ENCODE data around the gene PARN.
"Not testable (repeated sequence)": the region's sequence is repeated elsewhere in the genome, so short reads cannot be mapped to it uniquely, and the experiment has no call there.

Gene PARN

GRCh38 chr16:14418795-14419225, 211.2 kb downstream of the PARN start:
- Histone ChIP-seq H3K4me1 (ENCODE audit: control insufficient read depth, insufficient read depth, low read length) (peaks cover 9% of the 10 kb centered on the region), H3K4me3 (ENCODE audit: low read length in 2 of 2) (no peak overlapping the region), H3K27ac (ENCODE audit: low read length) (no peak overlapping the region), H3K36me3 (ENCODE audit: control insufficient read depth in 2 of 2, insufficient read depth in 2 of 2, low read length in 2 of 2) (no peaks in the 10 kb centered on the region), H3K9me3 (ENCODE audit: control insufficient read depth in 2 of 2, low read length in 2 of 2) (peaks cover 0 to 2% of the 10 kb centered on the region in 2 donors), H3K9ac (ENCODE audit: low read length in 2 of 2) (no peak overlapping the region), H3K27me3 (ENCODE audit: control insufficient read depth in 1 of 2, insufficient read depth in 2 of 2, low read length in 2 of 2) (no peaks in the 10 kb centered on the region)

- Histone ChIP-seq H3K9ac (ENCODE audit: low read length in 2 of 2) (no peak overlapping the region), H3K27ac (ENCODE audit: low read length) (no peak overlapping the region), H3K4me1 (ENCODE audit: control insufficient read depth, insufficient read depth, low read length) (peaks cover 9% of the 10 kb centered on the region), H3K4me3 (ENCODE audit: low read length in 2 of 2) (no peak overlapping the region), H3K27me3 (ENCODE audit: control insufficient read depth in 1 of 2, insufficient read depth in 2 of 2, low read length in 2 of 2) (no peaks in the 10 kb centered on the region), H3K36me3 (ENCODE audit: control insufficient read depth in 2 of 2, insufficient read depth in 2 of 2, low read length in 2 of 2) (no peaks in the 10 kb centered on the region), H3K9me3 (ENCODE audit: control insufficient read depth in 2 of 2, low read length in 2 of 2) (peaks cover 0 to 2% of the 10 kb centered on the region in 2 donors)
These were observed 213.9 kb downstream of the PARN start for GRCh38 chr16:14416184-14416583.

GRCh38 chr16:14415291-14415690, 214.8 kb downstream of the PARN start:
- Histone ChIP-seq H3K27me3 (ENCODE audit: control insufficient read depth in 1 of 2, insufficient read depth in 2 of 2, low read length in 2 of 2) (no peaks in the 10 kb centered on the region), H3K36me3 (ENCODE audit: control insufficient read depth in 2 of 2, insufficient read depth in 2 of 2, low read length in 2 of 2) (no peaks in the 10 kb centered on the region), H3K27ac (ENCODE audit: low read length) (no peak overlapping the region), H3K4me3 (ENCODE audit: low read length in 2 of 2) (no peak overlapping the region), H3K9ac (ENCODE audit: low read length in 2 of 2) (no peak overlapping the region), H3K4me1 (ENCODE audit: control insufficient read depth, insufficient read depth, low read length) (peaks cover 7% of the 10 kb centered on the region), H3K9me3 (ENCODE audit: control insufficient read depth in 2 of 2, low read length in 2 of 2) (peaks cover 0 to 2% of the 10 kb centered on the region in 2 donors)

- no peaks in the 10 kb centered on the region for H3K36me3 ChIP-seq (ENCODE audit: control insufficient read depth in 2 of 2, insufficient read depth in 2 of 2, low read length in 2 of 2)
- H3K27me3 ChIP-seq (ENCODE audit: control insufficient read depth in 1 of 2, insufficient read depth in 2 of 2, low read length in 2 of 2): no peaks in the 10 kb centered on the region
- no peak overlapping the region for H3K4me3 ChIP-seq (ENCODE audit: low read length in 2 of 2)
- no peaks in the 10 kb centered on the region for H3K9me3 ChIP-seq (ENCODE audit: control insufficient read depth in 2 of 2, low read length in 2 of 2)
- no peak overlapping the region for H3K27ac ChIP-seq (ENCODE audit: low read length)
- no peaks in the 10 kb centered on the region for H3K4me1 ChIP-seq (ENCODE audit: control insufficient read depth, insufficient read depth, low read length)
- H3K9ac ChIP-seq (ENCODE audit: low read length in 2 of 2): no peak overlapping the region
These were observed 220.5 kb downstream of the PARN start for GRCh38 chr16:14409563-14409962.

- H3K36me3 ChIP-seq (ENCODE audit: control insufficient read depth in 2 of 2, insufficient read depth in 2 of 2, low read length in 2 of 2): no peaks in the 10 kb centered on the region
- H3K27me3 ChIP-seq (ENCODE audit: control insufficient read depth in 1 of 2, insufficient read depth in 2 of 2, low read length in 2 of 2): no peaks in the 10 kb centered on the region
- H3K9ac ChIP-seq (ENCODE audit: low read length in 2 of 2): no peak overlapping the region
- no peak overlapping the region for H3K4me3 ChIP-seq (ENCODE audit: low read length in 2 of 2)
- no peaks in the 10 kb centered on the region for H3K9me3 ChIP-seq (ENCODE audit: control insufficient read depth in 2 of 2, low read length in 2 of 2)
- H3K4me1 ChIP-seq (ENCODE audit: control insufficient read depth, insufficient read depth, low read length): no peaks in the 10 kb centered on the region
- H3K27ac ChIP-seq (ENCODE audit: low read length): no peak overlapping the region
These were observed 222.2 kb downstream of the PARN start for GRCh38 chr16:14407786-14408399.

GRCh38 chr16:14405611-14406537, 224.2 kb downstream of the PARN start:
- Histone ChIP-seq H3K4me1 (ENCODE audit: control insufficient read depth, insufficient read depth, low read length) (no peaks in the 10 kb centered on the region), H3K9ac (ENCODE audit: low read length in 2 of 2) (no peak overlapping the region), H3K4me3 (ENCODE audit: low read length in 2 of 2) (no peak overlapping the region), H3K27me3 (ENCODE audit: control insufficient read depth in 1 of 2, insufficient read depth in 2 of 2, low read length in 2 of 2) (no peaks in the 10 kb centered on the region), H3K9me3 (ENCODE audit: control insufficient read depth in 2 of 2, low read length in 2 of 2) (no peaks in the 10 kb centered on the region), H3K36me3 (ENCODE audit: control insufficient read depth in 2 of 2, insufficient read depth in 2 of 2, low read length in 2 of 2) (no peaks in the 10 kb centered on the region), H3K27ac (ENCODE audit: low read length) (no peak overlapping the region)

- not testable (repeated sequence) for H3K36me3 ChIP-seq (ENCODE audit: control insufficient read depth in 2 of 2, insufficient read depth in 2 of 2, low read length in 2 of 2); H3K9ac ChIP-seq (ENCODE audit: low read length in 2 of 2); H3K9me3 ChIP-seq (ENCODE audit: control insufficient read depth in 2 of 2, low read length in 2 of 2); H3K4me3 ChIP-seq (ENCODE audit: low read length in 2 of 2); H3K27ac ChIP-seq (ENCODE audit: low read length); H3K27me3 ChIP-seq (ENCODE audit: control insufficient read depth in 1 of 2, insufficient read depth in 2 of 2, low read length in 2 of 2)
- peaks cover 13% of the 10 kb centered on the region for H3K4me1 ChIP-seq (ENCODE audit: control insufficient read depth, insufficient read depth, low read length)
These were observed 227.1 kb downstream of the PARN start for GRCh38 chr16:14403001-14403389.

GRCh38 chr16:14402114-14403000, 227.7 kb downstream of the PARN start:
- not testable (repeated sequence) for H3K9me3 ChIP-seq (ENCODE audit: control insufficient read depth in 2 of 2, low read length in 2 of 2); H3K36me3 ChIP-seq (ENCODE audit: control insufficient read depth in 2 of 2, insufficient read depth in 2 of 2, low read length in 2 of 2); H3K27me3 ChIP-seq (ENCODE audit: control insufficient read depth in 1 of 2, insufficient read depth in 2 of 2, low read length in 2 of 2); H3K27ac ChIP-seq (ENCODE audit: low read length); H3K9ac ChIP-seq (ENCODE audit: low read length in 2 of 2); H3K4me3 ChIP-seq (ENCODE audit: low read length in 2 of 2)
- H3K4me1 ChIP-seq (ENCODE audit: control insufficient read depth, insufficient read depth, low read length): peaks cover 13% of the 10 kb centered on the region

GRCh38 chr16:14401711-14402061, 228.4 kb downstream of the PARN start:
- H3K4me3 ChIP-seq (ENCODE audit: low read length in 2 of 2); H3K9me3 ChIP-seq (ENCODE audit: control insufficient read depth in 2 of 2, low read length in 2 of 2); H3K27ac ChIP-seq (ENCODE audit: low read length); H3K36me3 ChIP-seq (ENCODE audit: control insufficient read depth in 2 of 2, insufficient read depth in 2 of 2, low read length in 2 of 2); H3K9ac ChIP-seq (ENCODE audit: low read length in 2 of 2); H3K27me3 ChIP-seq (ENCODE audit: control insufficient read depth in 1 of 2, insufficient read depth in 2 of 2, low read length in 2 of 2): not testable (repeated sequence)
- peaks cover 13% of the 10 kb centered on the region for H3K4me1 ChIP-seq (ENCODE audit: control insufficient read depth, insufficient read depth, low read length)

- H3K4me3 ChIP-seq (ENCODE audit: low read length in 2 of 2); H3K36me3 ChIP-seq (ENCODE audit: control insufficient read depth in 2 of 2, insufficient read depth in 2 of 2, low read length in 2 of 2); H3K9me3 ChIP-seq (ENCODE audit: control insufficient read depth in 2 of 2, low read length in 2 of 2); H3K27ac ChIP-seq (ENCODE audit: low read length); H3K27me3 ChIP-seq (ENCODE audit: control insufficient read depth in 1 of 2, insufficient read depth in 2 of 2, low read length in 2 of 2); H3K9ac ChIP-seq (ENCODE audit: low read length in 2 of 2): not testable (repeated sequence)
- peaks cover 13% of the 10 kb centered on the region for H3K4me1 ChIP-seq (ENCODE audit: control insufficient read depth, insufficient read depth, low read length)
These were observed 228.9 kb downstream of the PARN start for GRCh38 chr16:14400978-14401710.
